OCI-LY7 (cell line): ENCODE results near the gene ESR2. TPM values are rescaled to one million over a fixed set of nuclear protein-coding genes. Genes with fewer than 3 reads are reported as not detected.

Source experiments
- BruUV-seq: library from RNA; stranded (reverse); fragments of 400-500 nt; replicated peaks from 2 replicates; lab custom pipeline; 2021; lab: Mats Ljungman, UMichigan
- CTCF ChIA-PET: fragments of 300-600 bp; sonication (Branson Sonifier 250); formaldehyde crosslinking; loops from one replicate; lab custom pipeline; 2022; ENCODE audit warnings: antibody characterized with exemption; ENCODE audit not compliant: unreplicated experiment; lab: Charles Lee
- POLR2A ChIA-PET: fragments of 300-600 bp; sonication (Branson Sonifier 250); formaldehyde crosslinking; loops from one replicate; lab custom pipeline; 2022; ENCODE audit warnings: antibody characterized with exemption; lab: Charles Lee
- DNase-seq: peaks from one replicate; pipeline ENCODE4 v3.0.0-alpha.2; 2015; ENCODE audit warnings: low spot score
- H2AFZ ChIP-seq: fragments of 200-600 bp; sonication (generic), shearing (Covaris generic); 2 replicates; pipeline ENCODE4 v1.6.1; 2014; ENCODE audit warnings: mild to moderate bottlenecking, antibody characterized with exemption, low read length, moderate library complexity
- H3K27ac ChIP-seq: fragments of 200-600 bp; sonication (generic); 2 replicates; pipeline ENCODE4 v1.5.1; 2014; ENCODE audit warnings: mixed run types, low read depth, mild to moderate bottlenecking, moderate library complexity, low read length, inconsistent platforms; ENCODE audit not compliant: poor library complexity, severe bottlenecking
- H3K36me3 ChIP-seq: fragments of 200-600 bp; sonication (generic); 2 replicates; pipeline ENCODE4 v1.6.1; 2014; ENCODE audit warnings: mild to moderate bottlenecking, antibody characterized with exemption, low read length, moderate library complexity, mixed read lengths; ENCODE audit not compliant: insufficient read depth
- H3K4me1 ChIP-seq: fragments of 200-600 bp; sonication (generic); 2 replicates; pipeline ENCODE4 v1.5.1; 2014; ENCODE audit warnings: mild to moderate bottlenecking, low read length; ENCODE audit not compliant: insufficient read depth, poor library complexity, severe bottlenecking
- H3K4me2 ChIP-seq: fragments of 200-600 bp; sonication (generic); 2 replicates; pipeline ENCODE4 v1.6.1; 2014; ENCODE audit warnings: mild to moderate bottlenecking, low read length
- H3K4me3 ChIP-seq: fragments of 200-600 bp; sonication (generic); 2 replicates; pipeline ENCODE4 v1.5.1; 2014; ENCODE audit warnings: mild to moderate bottlenecking, low read depth, low read length; ENCODE audit not compliant: poor library complexity, severe bottlenecking
- H3K79me2 ChIP-seq: fragments of 200-600 bp; sonication (generic); 2 replicates; pipeline ENCODE4 v1.6.1; 2016; ENCODE audit warnings: low read depth, mild to moderate bottlenecking, low read length, moderate library complexity, mixed read lengths; ENCODE audit not compliant: insufficient read depth
- H3K9me2 ChIP-seq: fragments of 200-600 bp; sonication (generic); 2 replicates; pipeline ENCODE4 v1.6.1; 2016; ENCODE audit warnings: mild to moderate bottlenecking, low read length, mixed read lengths; ENCODE audit not compliant: insufficient read depth
- H3K9me3 ChIP-seq: fragments of 200-600 bp; sonication (generic); 2 replicates; pipeline ENCODE4 v1.6.1; 2014; ENCODE audit warnings: mild to moderate bottlenecking, mixed run types, low read length, mixed read lengths
- H4K20me1 ChIP-seq: fragments of 200-600 bp; sonication (generic); 2 replicates; pipeline ENCODE4 v1.6.1; 2014; ENCODE audit warnings: mild to moderate bottlenecking, antibody characterized with exemption, low read length, moderate library complexity, mixed read lengths; ENCODE audit not compliant: insufficient read depth
- CTCF ChIP-seq: fragments of 200-600 bp; sonication (generic); conservative IDR thresholded peaks from 2 replicates; pipeline ENCODE4 v1.5.1; 2014; ENCODE audit warnings: mild to moderate bottlenecking, antibody characterized with exemption, low read length, moderate library complexity, mixed read lengths
- EZH2phosphoT487 ChIP-seq: fragments of 200-600 bp; sonication (generic); IDR thresholded peaks from 2 replicates; pipeline ENCODE4 v1.6.1; 2018; ENCODE audit warnings: low read depth, borderline replicate concordance, mild to moderate bottlenecking, mixed run types, antibody characterized with exemption, low read length, moderate library complexity, mixed read lengths
- intact Hi-C: fragments of 100-400 bp; cut with micrococcal nuclease; formaldehyde crosslinking; loops from one replicate; pipeline ENCODE4 v1.10.0; 2022; ENCODE audit not compliant: unreplicated experiment
- total RNA-seq, 2 experiments: library from RNA; depleted of rRNA in 1 of 2; stranded (reverse); fragments of >200 nt in 1 of 2; shearing (Covaris generic) in 1 of 2; gene quantifications; 2 replicates each; pipeline ENCODE4 v1.2.3, GENCODE V29; 2014 to 2022

ESR2 gene
- total RNA-seq, 2 experiments from 2014 or later, result 13.4 to 37.7 TPM

DNA sequence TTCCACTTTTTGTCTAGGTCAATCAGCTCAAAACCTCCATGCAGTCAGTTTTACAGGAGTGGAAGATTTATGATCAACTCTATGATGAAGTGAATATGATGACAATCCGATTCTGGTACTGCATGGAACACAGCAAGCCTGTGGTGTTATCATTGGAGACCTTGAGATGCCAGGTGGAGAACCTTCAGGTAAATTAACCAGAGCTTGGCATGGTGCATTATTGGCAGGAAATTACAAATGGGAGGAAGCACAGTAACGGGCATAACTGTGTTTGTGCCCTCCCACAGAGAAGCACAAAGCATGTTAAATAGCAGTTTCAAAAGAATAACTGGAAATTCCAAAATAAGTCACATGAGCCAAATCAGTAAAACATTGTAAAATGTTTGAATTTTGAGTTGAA lies 135.6 kb downstream of the ESR2 start:
- Histone ChIP-seq H3K79me2 (no peaks in the 10 kb centered on the region), H4K20me1 (no peaks in the 10 kb centered on the region), H3K9me2 (no peaks in the 10 kb centered on the region), H3K9me3 (no peaks in the 10 kb centered on the region), H3K4me1 (no peaks in the 10 kb centered on the region), H3K4me3 (no peak overlapping the region), H2AFZ (no peak overlapping the region), H3K36me3 (peaks cover 87% of the 10 kb centered on the region), H3K4me2 (no peak overlapping the region), H3K27ac (no peak overlapping the region)
- CTCF ChIA-PET, result no interaction called here
- intact Hi-C loops, result no loop called here
- no TSS peak for BruUV-seq
- POLR2A ChIA-PET, result no interaction called here
- no peak for DNase-seq
- no peak for TF ChIP-seq CTCF
- no peak for TF ChIP-seq EZH2phosphoT487

- POLR2A ChIA-PET, result interaction anchor here (0.6 to 1.8 kb wide), 3 partner anchors 9 to 154 kb away, joined by 3 to 5 read pairs (median 5); no protein-coding TSS in a partner anchor
- Histone ChIP-seq H3K9me3 (no peaks in the 10 kb centered on the region), H3K4me1 (no peaks in the 10 kb centered on the region), H2AFZ (no peak overlapping the region), H3K36me3 (peaks cover 87% of the 10 kb centered on the region), H3K79me2 (no peaks in the 10 kb centered on the region), H3K9me2 (no peaks in the 10 kb centered on the region), H3K27ac (no peak overlapping the region), H4K20me1 (no peaks in the 10 kb centered on the region), H3K4me2 (no peak overlapping the region), H3K4me3 (no peak overlapping the region)
- DNase-seq, result no peak
- TF ChIP-seq CTCF (no peak), EZH2phosphoT487 (no peak)
- CTCF ChIA-PET, result no interaction called here
- intact Hi-C loops, result no loop called here
- BruUV-seq, result no TSS peak
These were observed 144.2 kb downstream of the ESR2 start for GRCh38 chr14:64149921-64150320.

- no peaks in the 10 kb centered on the region for H3K9me3 ChIP-seq
- no peaks in the 10 kb centered on the region for H4K20me1 ChIP-seq
- CTCF ChIA-PET, result no interaction called here
- DNase-seq, result no peak
- H3K36me3 ChIP-seq, result peaks cover 87% of the 10 kb centered on the region
- BruUV-seq, result no TSS peak
- H3K79me2 ChIP-seq, result no peaks in the 10 kb centered on the region
- no peaks in the 10 kb centered on the region for H3K4me1 ChIP-seq
- no peak overlapping the region for H3K4me2 ChIP-seq
- no peak overlapping the region for H2AFZ ChIP-seq
- H3K9me2 ChIP-seq, result no peaks in the 10 kb centered on the region
- no peak overlapping the region for H3K4me3 ChIP-seq
- POLR2A ChIA-PET, result no interaction called here
- no peak overlapping the region for H3K27ac ChIP-seq
- TF ChIP-seq EZH2phosphoT487 (no peak), CTCF (no peak)
- intact Hi-C loops, result no loop called here
These were observed 146.9 kb downstream of the ESR2 start for GRCh38 chr14:64147126-64147790.
